MM.1S (cell line): Measurements from ENCODE around the gene CFAP46.

Experiments
- CTCF ChIP-seq: fragments of 300-600 bp; sonication (generic); IDR thresholded peaks from 2 replicates; pipeline ENCODE4 v1.5.1; 2016; ENCODE audit warnings: antibody characterized with exemption, low read length, mixed read lengths
- EZH2 ChIP-seq: fragments of 300-600 bp; sonication (generic); optimal IDR thresholded peaks from 2 replicates; pipeline ENCODE3; 2017; ENCODE audit warnings: low read depth, mild to moderate bottlenecking, antibody characterized with exemption, low read length, mixed read lengths
- EZH2phosphoT487 ChIP-seq: fragments of 300-600 bp; sonication (generic); IDR thresholded peaks from 2 replicates; pipeline ENCODE4 v1.6.1; 2018; ENCODE audit warnings: antibody characterized with exemption, low read length

GRCh38 chr10:132915411-132915810 is 27.0 kb downstream of the CFAP46 start:
- TF ChIP-seq CTCF (no peak), EZH2phosphoT487 (no peak), EZH2 (no peak)
